Stimulated activated CD4-positive, alpha-beta T cell treated with anti-CD3 and anti-CD28 coated beads, Interleukin-2, amount 100 ng/mL, for 24 hours (primary cell): Measurements from ENCODE around the gene ISY1.
"Not testable (repeated sequence)": the region's sequence is repeated elsewhere in the genome, so short reads cannot be mapped to it uniquely, and the experiment has no call there.

Experiments
- DNase-seq, 2 donors: peaks; one replicate each; pipeline ENCODE4 v3.0.0-alpha.2; 2020

ISY1 gene

GRCh38 chr3:129166579-129167332 is 5.9 kb upstream of the ISY1 start:
- no peak for DNase-seq

- DNase-seq, result not testable (repeated sequence)
These were observed 4.7 kb upstream of the ISY1 start for GRCh38 chr3:129165594-129165993.

- no peak for DNase-seq
These were observed 3.6 kb upstream of the ISY1 start for GRCh38 chr3:129164500-129164899.

- DNase-seq, result no peak
These were observed 2.1 kb upstream of the ISY1 start for GRCh38 chr3:129162729-129163579.

- DNase-seq, result peak; percentile 41 to 43
These were observed 1.0 kb upstream of the ISY1 start for GRCh38 chr3:129161860-129162271.

GRCh38 chr3:129144786-129145185 is 16.1 kb downstream of the ISY1 start:
- DNase-seq, result no peak

- not testable (repeated sequence) for DNase-seq
These were observed 19.9 kb downstream of the ISY1 start for GRCh38 chr3:129141011-129141410.

GRCh38 chr3:129139911-129140310 is 21.0 kb downstream of the ISY1 start:
- DNase-seq, result no peak

GRCh38 chr3:129136275-129136674 is 24.6 kb downstream of the ISY1 start:
- not testable (repeated sequence) for DNase-seq

GRCh38 chr3:129132097-129132866 is 28.6 kb downstream of the ISY1 start:
- no peak for DNase-seq

- DNase-seq, result no peak
These were observed 29.3 kb downstream of the ISY1 start for GRCh38 chr3:129131465-129132088.

- no peak for DNase-seq
These were observed 30.5 kb downstream of the ISY1 start for GRCh38 chr3:129130291-129130813.

- DNase-seq, result no peak
These were observed 32.3 kb downstream of the ISY1 start for GRCh38 chr3:129128357-129129155.

GRCh38 chr3:129126726-129127280 is 34.1 kb downstream of the ISY1 start:
- DNase-seq, result no peak

- no peak for DNase-seq
These were observed 37.4 kb downstream of the ISY1 start for GRCh38 chr3:129123314-129124060.

- DNase-seq, result no peak
These were observed 38.4 kb downstream of the ISY1 start for GRCh38 chr3:129122412-129123011.

- peak; percentile 78 to 87 for DNase-seq
These were observed 39.0 kb downstream of the ISY1 start, which contains the start of gene RAB43 for GRCh38 chr3:129121792-129122411. Gene RAB43 (minus strand): TSS chr3:129121804. CDS start chr3:129121489, 315 bp downstream.

- peak in 1 of 2 donors; percentile 55 for DNase-seq
These were observed 39.7 kb downstream of the ISY1 start for GRCh38 chr3:129121016-129121791.
